Endothelial cell of hepatic sinusoid (primary cell): ENCODE data around the gene TNS3.

Source experiments
- in situ Hi-C: cut with HindIII; loops from 2 replicates; pipeline ENCODE4 v1.10.0; 2017; ENCODE audit warnings: low sequenced_read_pairs

Gene TNS3

DNA sequence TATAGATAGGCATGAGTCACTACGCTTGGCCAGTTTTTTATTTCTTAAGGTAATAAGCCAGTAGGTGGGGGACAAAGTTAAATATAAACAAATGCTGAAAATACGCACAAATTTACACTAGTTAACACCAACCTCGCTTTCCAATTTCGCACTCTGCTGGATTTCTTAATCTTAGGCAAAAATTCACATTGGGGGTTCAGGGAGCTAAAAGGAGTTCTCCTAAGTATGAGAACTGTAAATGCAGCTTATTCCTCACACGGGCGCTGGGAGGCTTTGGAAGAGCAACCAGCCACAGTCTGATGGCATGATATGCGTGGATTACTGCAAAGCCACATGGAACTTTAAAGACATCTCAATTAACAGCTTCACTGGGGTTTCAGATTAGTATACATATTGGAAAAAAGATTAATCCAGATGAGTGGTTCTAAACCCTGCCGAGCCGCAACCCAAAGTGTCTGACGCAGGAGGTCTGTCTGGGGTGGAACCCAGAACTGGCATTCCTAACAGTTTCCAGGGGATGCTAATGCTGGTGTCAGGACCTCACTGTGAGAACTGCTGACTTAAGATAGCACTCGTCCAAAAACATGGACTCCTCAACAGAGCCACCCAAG, 16.2 kb downstream of the TNS3 start:
- in situ Hi-C loops = no loop called here

DNA sequence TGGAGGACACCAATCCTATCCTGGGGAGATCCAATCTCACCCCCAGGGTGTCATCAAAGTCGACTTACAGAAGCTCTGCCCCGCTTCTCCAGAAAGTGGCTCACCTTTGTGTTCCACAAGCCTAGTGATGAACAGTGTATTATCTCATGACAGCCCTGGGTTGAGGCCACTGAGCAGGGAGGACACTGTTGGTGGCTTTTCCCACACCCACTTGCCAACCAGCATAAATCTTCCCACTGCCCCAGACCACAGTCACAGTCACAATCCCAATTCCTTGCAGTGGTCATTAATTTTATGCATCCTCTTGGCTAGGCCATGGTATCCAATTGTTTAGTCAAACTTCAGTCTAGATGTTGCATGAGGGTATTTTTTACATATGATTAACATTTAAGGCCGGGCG, 18.4 kb downstream of the TNS3 start:
- in situ Hi-C loops = no loop called here

DNA sequence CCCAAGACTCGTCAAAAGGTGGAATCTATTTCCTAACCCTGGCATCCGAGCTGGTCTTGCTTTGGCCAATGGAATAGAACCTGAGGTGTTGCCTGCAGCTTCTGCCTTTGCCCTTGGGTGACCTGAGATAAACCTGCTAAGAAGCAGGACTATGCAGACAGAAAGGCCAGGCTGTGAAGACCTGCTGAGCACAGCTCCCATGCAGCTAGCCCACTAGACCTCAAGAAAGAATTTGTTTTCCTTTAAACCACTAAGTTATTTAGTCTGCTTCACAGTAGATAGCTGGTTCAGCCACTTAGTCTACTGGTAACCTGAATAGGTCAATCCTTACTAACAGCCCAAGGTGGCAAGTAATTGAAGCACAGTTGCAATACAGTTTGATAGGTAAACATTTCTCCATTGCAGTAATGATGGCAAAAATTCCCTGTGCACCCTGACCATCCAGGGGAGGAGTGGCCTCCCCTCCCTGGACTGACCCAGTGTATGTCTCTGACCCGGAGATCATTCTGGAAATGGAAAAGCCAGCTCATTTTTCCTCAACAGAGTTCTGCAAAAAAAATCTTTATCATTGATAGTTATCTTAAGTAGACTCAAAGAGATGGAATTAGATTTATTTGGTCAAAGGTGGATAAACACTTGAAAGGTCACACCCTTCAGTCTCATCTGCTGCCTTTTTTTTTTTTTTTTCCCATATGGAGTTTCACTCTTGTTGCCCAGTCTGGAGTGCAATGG, 20.0 kb downstream of the TNS3 start:
- in situ Hi-C loops = no loop called here

GRCh38 chr7:47559306-47560220, 22.3 kb downstream of the TNS3 start:
- in situ Hi-C loops = loop anchor here (5.0 kb wide), 1 partner anchor 53 kb away; no protein-coding TSS in a partner anchor

GRCh38 chr7:47557694-47558670, 23.9 kb downstream of the TNS3 start:
- in situ Hi-C loops = loop anchor here (5.0 kb wide), 1 partner anchor 54 kb away; no protein-coding TSS in a partner anchor

DNA sequence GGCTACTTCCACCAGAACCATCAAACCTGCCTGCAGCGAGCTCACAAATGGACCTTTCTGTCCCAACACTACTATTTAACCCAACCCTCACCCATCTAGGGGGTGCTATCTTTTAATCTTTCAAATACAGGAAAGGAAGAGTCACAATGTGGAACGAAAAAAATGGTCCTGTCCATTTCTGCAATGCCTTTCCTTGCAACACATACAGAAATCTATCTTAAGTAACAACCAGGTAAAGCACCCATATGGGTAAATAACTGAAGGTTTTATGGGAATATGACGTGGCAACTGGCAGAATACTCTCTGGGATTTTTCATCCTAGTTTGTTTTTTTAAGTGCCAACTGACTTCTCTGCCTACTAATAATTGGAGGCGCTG, 24.6 kb downstream of the TNS3 start:
- in situ Hi-C loops = loop anchor here (5.0 kb wide), 1 partner anchor 55 kb away; no protein-coding TSS in a partner anchor

- in situ Hi-C loops = loop anchor here (5.0 kb wide), 1 partner anchor 56 kb away; no protein-coding TSS in a partner anchor
Observed at GRCh38 chr7:47556511-47557180, 25.3 kb downstream of the TNS3 start.

GRCh38 chr7:47553309-47553708, 28.6 kb downstream of the TNS3 start:
- in situ Hi-C loops = no loop called here

GRCh38 chr7:47552621-47553020, 29.3 kb downstream of the TNS3 start:
- in situ Hi-C loops = no loop called here

DNA sequence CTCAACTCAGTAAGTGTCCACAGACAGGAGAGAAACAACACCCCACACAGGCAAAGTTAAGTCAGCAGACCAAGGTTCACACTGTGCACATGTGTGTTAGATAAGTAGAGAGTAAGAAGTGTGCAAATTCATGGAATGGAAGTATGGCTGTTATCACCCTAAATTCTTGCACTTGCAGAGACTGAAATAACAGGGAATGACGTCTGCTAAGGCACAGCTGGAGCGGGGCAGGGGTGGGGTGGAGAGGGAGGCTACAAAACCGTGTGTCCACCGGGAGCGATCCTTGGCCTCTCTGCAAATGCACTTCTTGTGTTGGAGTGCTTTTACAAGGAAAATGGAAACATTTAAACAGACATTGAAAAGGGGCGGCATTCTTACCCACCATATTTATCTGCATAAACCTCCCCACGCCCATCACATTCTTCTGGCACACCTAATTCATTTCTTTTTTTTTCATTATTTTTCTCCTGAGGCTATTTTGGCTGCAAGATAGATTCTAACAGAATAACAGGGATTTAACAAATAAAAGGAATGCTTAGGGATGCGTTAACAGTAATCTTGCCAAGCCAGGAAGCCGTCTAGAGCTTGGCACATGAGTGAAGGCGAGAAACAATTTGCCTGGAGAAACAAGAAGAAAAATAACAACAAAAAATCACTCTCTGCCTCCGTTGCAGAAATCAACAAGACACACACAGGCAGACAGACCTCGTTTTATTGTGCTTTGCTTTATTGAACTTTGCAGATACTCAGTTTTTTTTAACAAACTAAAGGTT, 30.1 kb downstream of the TNS3 start:
- in situ Hi-C loops = no loop called here

GRCh38 chr7:47550788-47551470, 31.0 kb downstream of the TNS3 start:
- in situ Hi-C loops = no loop called here

- in situ Hi-C loops = loop anchor here (5.0 kb wide), 1 partner anchor 58 kb away; no protein-coding TSS in a partner anchor
Observed at GRCh38 chr7:47549916-47550315, 32.0 kb downstream of the TNS3 start.

DNA sequence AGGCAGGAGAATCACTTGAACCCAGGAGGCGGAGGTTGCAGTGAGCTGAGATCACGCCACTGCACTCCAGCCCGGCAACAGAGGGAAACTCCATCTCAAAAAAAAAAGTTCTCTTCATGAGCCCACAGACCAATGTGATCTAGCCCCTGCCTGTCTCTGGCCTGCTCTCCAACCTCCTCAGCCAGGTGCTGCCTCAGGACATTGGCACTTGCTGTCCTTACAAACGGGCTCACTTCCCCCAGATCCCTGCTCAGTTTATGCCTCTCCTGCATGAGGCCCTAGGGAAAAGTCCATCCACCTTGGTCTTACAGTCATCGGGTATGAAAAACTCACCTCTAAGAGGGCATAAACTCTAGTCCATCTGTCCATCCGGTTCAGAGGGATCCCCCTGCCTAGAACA, 32.5 kb downstream of the TNS3 start:
- in situ Hi-C loops = loop anchor here (5.0 kb wide), 1 partner anchor 57 kb away; no protein-coding TSS in a partner anchor

GRCh38 chr7:47548546-47548945, 33.4 kb downstream of the TNS3 start:
- in situ Hi-C loops = loop anchor here (5.0 kb wide), 1 partner anchor 56 kb away; no protein-coding TSS in a partner anchor

DNA sequence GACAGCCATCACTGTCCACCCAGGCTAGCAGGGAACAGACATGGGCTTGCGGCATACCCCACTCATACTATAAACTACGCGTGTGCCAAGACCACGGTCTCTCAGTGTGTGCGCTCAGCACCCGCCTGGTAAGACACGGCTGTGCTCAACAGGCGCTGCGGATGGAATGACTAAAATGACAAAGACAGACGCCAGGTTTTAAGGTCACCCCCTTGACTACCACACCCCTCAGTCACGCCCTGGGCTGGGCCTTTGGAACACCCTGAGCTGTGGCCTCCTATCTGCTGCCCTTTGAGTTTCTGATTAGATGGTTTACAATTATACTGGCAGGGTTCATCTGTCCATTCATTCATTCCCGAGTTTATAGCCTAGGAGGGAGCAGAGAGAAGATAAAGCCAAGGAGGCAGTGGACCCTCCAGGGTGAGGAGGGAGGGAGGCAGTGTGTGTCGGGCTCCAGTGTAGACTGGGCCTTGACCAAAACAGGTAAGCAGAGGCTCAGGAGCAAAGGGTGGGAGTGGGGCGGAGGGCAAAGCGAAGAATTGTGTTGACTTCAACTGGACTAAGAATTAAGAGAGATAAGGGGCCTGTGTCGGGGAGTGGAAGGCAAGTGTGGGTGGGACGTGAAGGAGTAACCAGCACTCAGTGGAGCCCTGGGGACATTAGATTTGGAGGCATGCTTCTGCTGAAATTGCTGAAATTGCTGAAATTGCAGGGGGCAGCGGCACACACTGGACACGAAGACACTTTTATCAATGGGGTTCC, 35.0 kb downstream of the TNS3 start:
- in situ Hi-C loops = loop anchor here (5.0 kb wide), 1 partner anchor 55 kb away; no protein-coding TSS in a partner anchor

- in situ Hi-C loops = loop anchor here (5.0 kb wide), 1 partner anchor 54 kb away; no protein-coding TSS in a partner anchor
Observed at GRCh38 chr7:47546171-47546570, 35.7 kb downstream of the TNS3 start.

DNA sequence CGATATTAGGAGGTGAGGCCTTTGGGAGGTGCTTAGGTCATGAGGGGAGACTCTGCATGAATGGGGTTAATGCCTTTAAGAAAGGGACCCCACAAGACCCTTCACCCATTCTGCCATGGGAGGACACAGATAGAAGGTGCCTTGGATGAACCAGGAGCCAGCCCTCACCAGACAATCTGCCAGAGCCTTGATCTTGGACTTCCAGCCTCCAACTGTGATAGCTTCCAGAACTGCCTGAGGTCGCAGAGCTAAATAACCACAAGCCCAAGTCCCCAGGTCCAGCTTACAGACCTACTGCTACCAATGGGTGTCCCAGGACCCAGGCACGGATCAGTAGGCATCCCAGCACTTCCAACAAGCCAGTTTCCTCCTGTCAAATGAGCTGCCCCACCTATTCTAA, 37.5 kb downstream of the TNS3 start:
- in situ Hi-C loops = no loop called here
